ENCODE data around the gene ACSS2.

Gene ACSS2

GRCh38 chr20:34915749-34916455 lies 39.5 kb downstream of the ACSS2 start:
- TF ChIP-seq SPI1 (IDR thresholded peaks at IDR 0.05; ENCODE audit: borderline replicate concordance, low read depth) (no peak), CTCF (IDR thresholded peaks at IDR 0.05; ENCODE audit: insufficient read depth, low read length) (no peak), GABPA (IDR thresholded peaks at IDR 0.05; ENCODE audit: low read depth) (no peak), POLR2AphosphoS5 (IDR thresholded peaks at IDR 0.05; ENCODE audit: low read depth) (no peak), REST (IDR thresholded peaks at IDR 0.05; ENCODE audit: insufficient replicate concordance, low read depth) (no peak)
- no peak overlapping the region for H3K4me3 ChIP-seq (replicated peaks; ENCODE audit: insufficient read depth, low read length)
- no peaks in the 10 kb centered on the region for H3K27me3 ChIP-seq (ENCODE audit: insufficient read depth, poor library complexity, severe bottlenecking)
- H3K27ac ChIP-seq (replicated peaks): no peak overlapping the region
- no peak for DNase-seq (ENCODE audit: low read depth in 1 of 2, low spot score in 1 of 2)

- Histone ChIP-seq H3K27me3 (ENCODE audit: insufficient read depth, poor library complexity, severe bottlenecking) (no peaks in the 10 kb centered on the region), H3K4me3 (replicated peaks; ENCODE audit: insufficient read depth, low read length) (no peak overlapping the region), H3K27ac (replicated peaks) (no peak overlapping the region)
- TF ChIP-seq GABPA (IDR thresholded peaks at IDR 0.05; ENCODE audit: low read depth) (no peak), SPI1 (IDR thresholded peaks at IDR 0.05; ENCODE audit: borderline replicate concordance, low read depth) (no peak), CTCF (IDR thresholded peaks at IDR 0.05; ENCODE audit: insufficient read depth, low read length) (no peak), POLR2AphosphoS5 (IDR thresholded peaks at IDR 0.05; ENCODE audit: low read depth) (no peak), REST (IDR thresholded peaks at IDR 0.05; ENCODE audit: insufficient replicate concordance, low read depth) (no peak)
- no peak for DNase-seq (ENCODE audit: low read depth in 1 of 2, low spot score in 1 of 2)
Measured at GRCh38 chr20:34916774-34917354, 40.5 kb downstream of the ACSS2 start.

- H3K27me3 ChIP-seq (ENCODE audit: insufficient read depth, poor library complexity, severe bottlenecking): no peaks in the 10 kb centered on the region
- H3K4me3 ChIP-seq (replicated peaks; ENCODE audit: insufficient read depth, low read length): no peak overlapping the region
- TF ChIP-seq GABPA (IDR thresholded peaks at IDR 0.05; ENCODE audit: low read depth) (no peak), POLR2AphosphoS5 (IDR thresholded peaks at IDR 0.05; ENCODE audit: low read depth) (no peak), SPI1 (IDR thresholded peaks at IDR 0.05; ENCODE audit: borderline replicate concordance, low read depth) (no peak), CTCF (IDR thresholded peaks at IDR 0.05; ENCODE audit: insufficient read depth, low read length) (no peak), REST (IDR thresholded peaks at IDR 0.05; ENCODE audit: insufficient replicate concordance, low read depth) (no peak)
- no peak overlapping the region for H3K27ac ChIP-seq (replicated peaks)
- no peak for DNase-seq (ENCODE audit: low read depth in 1 of 2, low spot score in 1 of 2)
Measured at GRCh38 chr20:34920055-34920454, 43.6 kb downstream of the ACSS2 start.
